NB4 (cell line): Measurements from ENCODE around the gene MDN1.

Experiments
- DNase-seq: peaks from one replicate; pipeline ENCODE4 v3.0.0; 2010; ENCODE audit warnings: low read depth
- H3K4me3 ChIP-seq: one replicate; pipeline ENCODE4 v1.5.1; 2011; ENCODE audit warnings: mild to moderate bottlenecking, low read depth, low read length, moderate library complexity
- CTCF ChIP-seq: IDR thresholded peaks from one replicate; pipeline ENCODE4 v1.5.1; 2012; ENCODE audit warnings: low read depth, low read length
- MAX ChIP-seq: IDR thresholded peaks from 2 replicates; pipeline ENCODE4 v1.6.1; 2011; ENCODE audit warnings: low read depth, low read length
- MYC ChIP-seq: IDR thresholded peaks from 2 replicates; pipeline ENCODE4 v1.6.1; 2011; ENCODE audit warnings: low read depth, low read length
- POLR2A ChIP-seq: IDR thresholded peaks from 2 replicates; pipeline ENCODE4 v1.6.1; 2011; ENCODE audit warnings: mild to moderate bottlenecking; ENCODE audit not compliant: insufficient read length; ENCODE audit errors: extremely low read depth

MDN1 gene

GRCh38 chr6:89602166-89602565 is 217.4 kb downstream of the MDN1 start:
- TF ChIP-seq MYC (no peak), MAX (no peak), CTCF (no peak), POLR2A (no peak)
- DNase-seq = no peak
- no peak overlapping the region for H3K4me3 ChIP-seq

GRCh38 chr6:89599727-89600126 is 219.9 kb downstream of the MDN1 start:
- TF ChIP-seq MAX (no peak), CTCF (no peak), POLR2A (no peak), MYC (no peak)
- DNase-seq = no peak
- H3K4me3 ChIP-seq = no peak overlapping the region

GRCh38 chr6:89597988-89598387 is 221.6 kb downstream of the MDN1 start:
- DNase-seq = peak; percentile 73
- no peak overlapping the region for H3K4me3 ChIP-seq
- TF ChIP-seq POLR2A (no peak), MYC (no peak), CTCF (no peak), MAX (no peak)

- no peak overlapping the region for H3K4me3 ChIP-seq
- TF ChIP-seq MAX (no peak), POLR2A (no peak), MYC (no peak), CTCF (no peak)
- DNase-seq = no peak
Observed at GRCh38 chr6:89597372-89597771, 222.2 kb downstream of the MDN1 start.

DNA sequence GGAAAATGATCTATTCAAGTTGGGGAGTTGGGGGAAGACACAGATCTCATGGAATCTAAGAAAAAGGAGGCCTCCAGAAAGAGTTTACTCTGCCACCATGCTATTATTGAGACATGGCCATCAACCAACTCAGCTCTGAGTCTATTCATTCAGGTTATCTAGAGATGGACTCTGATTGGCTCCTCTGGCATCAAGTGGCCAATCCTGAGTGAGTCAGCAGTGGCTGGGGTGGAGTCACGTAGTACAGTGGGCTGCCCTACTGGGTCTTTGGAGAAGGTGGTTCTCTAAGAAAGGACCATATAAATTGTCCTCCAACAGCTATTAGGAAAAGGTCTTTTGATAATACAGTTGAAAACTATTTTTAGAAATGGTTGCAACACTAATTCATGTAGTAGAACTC is 223.1 kb downstream of the MDN1 start:
- TF ChIP-seq POLR2A (no peak), MAX (no peak), CTCF (no peak), MYC (no peak)

GRCh38 chr6:89596056-89596455 is 223.5 kb downstream of the MDN1 start:
- H3K4me3 ChIP-seq = no peak overlapping the region
- no peak for TF ChIP-seq CTCF
- no peak for TF ChIP-seq MYC
- TF ChIP-seq POLR2A = no peak
- no peak for TF ChIP-seq MAX
- no peak for DNase-seq

More for the DNA sequence above, 223.1 kb downstream of the MDN1 start:
- peak; percentile 23 for DNase-seq
- H3K4me3 ChIP-seq = no peak overlapping the region
